ENCODE measurements around the gene SEC63. TPM values are rescaled to one million over a fixed set of nuclear protein-coding genes. Genes with fewer than 3 reads are reported as not detected.

SEC63 gene
- total RNA-seq, 2 donors from 2014 or later, result 73.4 to 97.9 TPM

- Histone ChIP-seq H3K4me1 (peaks cover 14% of the 10 kb centered on the region), H3K27me3 (no peaks in the 10 kb centered on the region), H3K9me3 (no peaks in the 10 kb centered on the region), H3K36me3 (replicated peaks in 1 of 2; ENCODE audit: insufficient read depth in 1 of 2, low read depth in 2 of 2) (no peaks in the 10 kb centered on the region), H3K27ac (no peak overlapping the region), H3K4me3 (no peak overlapping the region)
- no peak for DNase-seq
- no peak for ATAC-seq
- 77 to 83% methylated on average over 6 of the region's 6 CpGs for WGBS, 2 donors
- intact Hi-C loops (cut with DNase I), result loop anchor here (10.0 kb wide), 2 partner anchors 55 to 145 kb away; no protein-coding TSS in a partner anchor
- TF ChIP-seq CTCF (IDR thresholded peaks at IDR 0.05) (no peak), POLR2A (IDR thresholded peaks at IDR 0.05) (no peak)
Measured at GRCh38 chr6:107849325-107849724, 108.7 kb downstream of the SEC63 start.

GRCh38 chr6:107847844-107848802, 109.9 kb downstream of the SEC63 start:
- TF ChIP-seq CTCF (IDR thresholded peaks at IDR 0.05) (peak; percentile 94 to 97 (median 96)), POLR2A (IDR thresholded peaks at IDR 0.05) (peak in 2 of 3 donors; percentile 40 to 49)
- WGBS, 2 donors, result 9 to 25% methylated on average over 18 to 52 of the region's 52 CpGs
- intact Hi-C loops (cut with DNase I), result loop anchor here (10.0 kb wide), 2 partner anchors 53 to 143 kb away; no protein-coding TSS in a partner anchor
- Histone ChIP-seq H3K27ac (peak overlapping the region in 1 of 4 donors; percentile 2), H3K4me3 (peak overlapping the region in 1 of 2 donors; percentile 5), H3K27me3 (no peaks in the 10 kb centered on the region), H3K36me3 (replicated peaks in 1 of 2; ENCODE audit: insufficient read depth in 1 of 2, low read depth in 2 of 2) (no peaks in the 10 kb centered on the region), H3K9me3 (no peaks in the 10 kb centered on the region), H3K4me1 (peaks cover 14% of the 10 kb centered on the region)
- ATAC-seq (peak; percentile 99), DNase-seq (peak; percentile 88 to 91 (median 90))

GRCh38 chr6:107846262-107846795, 111.7 kb downstream of the SEC63 start:
- H3K36me3 ChIP-seq (replicated peaks in 1 of 2; ENCODE audit: insufficient read depth in 1 of 2, low read depth in 2 of 2), result no peaks in the 10 kb centered on the region
- H3K27me3 ChIP-seq, result no peaks in the 10 kb centered on the region
- no peak overlapping the region for H3K27ac ChIP-seq
- no peaks in the 10 kb centered on the region for H3K9me3 ChIP-seq
- ATAC-seq (no peak), DNase-seq (no peak)
- H3K4me3 ChIP-seq, result no peak overlapping the region
- intact Hi-C loops (cut with DNase I), result loop anchor here (10.0 kb wide), 2 partner anchors 52 to 142 kb away; no protein-coding TSS in a partner anchor
- TF ChIP-seq POLR2A (IDR thresholded peaks at IDR 0.05) (no peak), CTCF (IDR thresholded peaks at IDR 0.05) (no peak)
- peaks cover 14% of the 10 kb centered on the region for H3K4me1 ChIP-seq
- 52 to 56% methylated on average over 3 of the region's 4 CpGs for WGBS, 2 donors

GRCh38 chr6:107845777-107846176, 112.2 kb downstream of the SEC63 start:
- Histone ChIP-seq H3K4me3 (no peak overlapping the region), H3K9me3 (no peaks in the 10 kb centered on the region), H3K27me3 (no peaks in the 10 kb centered on the region), H3K36me3 (replicated peaks in 1 of 2; ENCODE audit: insufficient read depth in 1 of 2, low read depth in 2 of 2) (no peaks in the 10 kb centered on the region), H3K4me1 (peaks cover 14% of the 10 kb centered on the region), H3K27ac (no peak overlapping the region)
- intact Hi-C loops (cut with DNase I), result loop anchor here (10.0 kb wide), 2 partner anchors 51 to 141 kb away; no protein-coding TSS in a partner anchor
- WGBS, 2 donors, result 82 to 83% methylated on average over 7 of the region's 7 CpGs
- TF ChIP-seq CTCF (IDR thresholded peaks at IDR 0.05) (no peak), POLR2A (IDR thresholded peaks at IDR 0.05) (no peak)
- DNase-seq, result no peak
- no peak for ATAC-seq
